ENCODE results near the gene SPESP1.

Gene SPESP1

DNA sequence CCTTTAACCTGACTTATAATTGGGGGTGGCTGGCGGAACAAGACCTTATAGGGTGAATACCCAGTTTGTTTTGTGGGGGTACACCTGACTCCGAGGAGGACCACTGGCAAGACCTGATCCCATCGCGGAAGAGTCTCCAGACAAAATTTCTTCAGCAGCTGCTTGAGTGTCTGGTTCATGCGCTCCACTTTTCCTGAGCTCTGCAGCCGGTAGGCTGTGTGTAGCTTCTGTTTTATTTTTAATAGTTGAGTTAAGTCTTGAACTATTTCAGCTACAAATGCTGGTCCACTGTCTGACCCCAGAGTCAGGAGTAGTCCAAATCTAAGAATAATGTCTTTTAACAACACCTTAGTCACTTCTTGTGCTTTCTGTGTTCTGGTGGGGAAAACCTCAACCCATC, 63.0 kb downstream of the SPESP1 start:
- no peak for DNase-seq

DNA sequence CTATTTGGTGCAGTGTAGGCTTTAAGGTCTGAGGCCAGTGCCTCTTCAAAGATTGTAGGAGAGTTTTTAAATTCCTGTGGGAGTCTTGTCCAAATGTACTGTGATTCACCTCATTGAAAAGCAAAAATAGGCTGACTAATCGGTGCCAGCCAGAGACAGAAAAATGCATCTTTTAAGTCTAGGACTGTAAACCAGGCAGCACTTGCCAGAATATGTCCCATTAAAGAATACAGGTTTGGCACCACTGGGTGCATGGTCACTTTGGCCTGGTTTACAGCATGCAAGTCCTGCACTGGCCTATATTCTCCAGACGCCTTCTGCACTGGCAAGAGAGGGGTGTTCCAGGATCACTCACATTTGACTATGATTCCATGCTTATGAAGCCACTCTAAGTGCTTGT, 63.8 kb downstream of the SPESP1 start:
- no peak for DNase-seq

DNA sequence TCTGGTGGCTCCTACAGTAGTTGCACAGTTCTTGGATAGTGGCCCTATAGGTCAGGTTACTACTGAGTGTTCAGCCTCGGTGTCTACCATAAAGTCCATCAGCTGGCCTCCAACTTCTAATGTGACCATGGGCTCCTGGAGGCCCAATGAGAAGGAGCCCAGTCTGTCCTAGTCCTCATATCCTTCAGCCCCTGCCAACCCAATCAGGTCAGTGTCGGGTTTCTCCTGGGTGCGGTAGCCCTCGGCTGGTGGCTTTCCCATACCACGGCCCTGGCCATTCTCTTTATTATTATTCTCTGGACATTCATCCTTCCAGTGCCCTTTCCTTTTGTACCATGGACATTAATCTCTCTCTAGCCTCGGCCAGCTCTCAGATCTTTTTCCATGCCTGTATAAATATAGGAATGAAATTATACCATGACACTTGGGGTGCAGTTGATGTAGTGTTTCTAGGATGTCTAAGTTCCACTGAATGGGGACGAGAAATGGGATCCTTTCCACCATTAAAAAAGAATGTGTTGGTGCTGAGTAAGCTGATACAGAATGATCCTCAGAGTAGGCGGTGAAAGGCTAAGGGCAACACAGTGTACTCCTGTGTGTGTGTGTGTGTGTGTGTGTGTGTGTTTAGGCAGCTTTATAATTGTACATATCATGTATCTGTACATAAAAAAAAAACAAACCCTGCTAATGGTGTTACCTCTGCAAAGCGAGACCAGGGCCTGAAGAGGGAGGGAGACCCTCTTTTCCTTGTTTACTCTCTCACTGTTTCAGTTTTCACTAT, 64.8 kb downstream of the SPESP1 start:
- DNase-seq: no peak

Data from T-helper 1 cell (primary cell).